ENCODE data around the gene GOLGA8B. TPM values are rescaled to one million over a fixed set of nuclear protein-coding genes. Genes with fewer than 3 reads are reported as not detected.
A peak's percentile ranks its signal among the peaks of the same experiment; 100 is the strongest.
"Not testable (repeated sequence)": the region's sequence is repeated elsewhere in the genome, so short reads cannot be mapped to it uniquely, and the experiment has no call there.

GOLGA8B gene
- total RNA-seq, 1 donor from 2014 or later: 27.2 TPM

GRCh38 chr15:34554716-34555115 is 28.7 kb downstream of the GOLGA8B start:
- ATAC-seq: not testable (repeated sequence)

- ATAC-seq: peak; percentile 25
These were observed 29.3 kb downstream of the GOLGA8B start for GRCh38 chr15:34554126-34554525.

GRCh38 chr15:34550129-34550528 is 33.3 kb downstream of the GOLGA8B start:
- not testable (repeated sequence) for ATAC-seq

GRCh38 chr15:34549381-34549809 is 34.1 kb downstream of the GOLGA8B start:
- not testable (repeated sequence) for ATAC-seq

GRCh38 chr15:34543860-34544649 is 39.4 kb downstream of the GOLGA8B start:
- ATAC-seq: not testable (repeated sequence)

- ATAC-seq: not testable (repeated sequence)
These were observed 47.6 kb downstream of the GOLGA8B start for GRCh38 chr15:34535857-34536256.

Other genes starting within 250 kb of the GOLGA8B start
- 48.9 TPM for gene SLC12A6, start 245.9 kb downstream of the GOLGA8B start, total RNA-seq
- 157 TPM for gene NOP10, start 240.5 kb downstream of the GOLGA8B start, total RNA-seq
- gene NUTM1, start 240.3 kb downstream of the GOLGA8B start, total RNA-seq: not detected
- gene LPCAT4, start 216.5 kb downstream of the GOLGA8B start, total RNA-seq: 37.6 TPM
- gene GOLGA8A, start 145.8 kb downstream of the GOLGA8B start, total RNA-seq: 10.6 TPM
- gene GJD2, start 171.3 kb upstream of the GOLGA8B start, total RNA-seq: not detected
- gene ACTC1, start 211.9 kb upstream of the GOLGA8B start, total RNA-seq: 0.92 TPM